Left lung (tissue), 10 donors: ENCODE data around the gene CELF6. TPM values are rescaled to one million over a fixed set of nuclear protein-coding genes. Genes with fewer than 3 reads are reported as not detected.

Experiments
- ATAC-seq: fragments of 200-7000 bp; cut with Tn5 transposase; one replicate; pipeline ENCODE4 v1.9.1; 2020; ENCODE audit warnings: moderate library complexity
- DNase-seq, 4 donors: peaks; one replicate each; pipeline ENCODE4 v3.0.0-alpha.2; 2013 to 2020
- H3K27ac ChIP-seq, 2 donors: fragments of 200-600 bp; sonication (generic) in 1 of 2; one replicate each; pipeline versions ENCODE4 v1.5.0 to v1.8.0; 2020 to 2021
- H3K27me3 ChIP-seq, 2 donors: fragments of 200-600 bp; sonication (generic) in 1 of 2; one replicate each; pipeline versions ENCODE4 v1.5.0 to v1.8.0; 2020 to 2021
- H3K36me3 ChIP-seq, 2 donors: fragments of 200-600 bp; sonication (generic) in 1 of 2; one replicate each; pipeline versions ENCODE4 v1.5.0 to v1.8.0; 2020 to 2021
- H3K4me1 ChIP-seq, 2 donors: fragments of 200-600 bp; one replicate each; pipeline ENCODE4 v1.8.0; 2021
- H3K4me3 ChIP-seq, 2 donors: fragments of 200-600 bp; sonication (generic) in 1 of 2; one replicate each; pipeline versions ENCODE4 v1.5.0 to v1.8.0; 2020 to 2021; ENCODE audit warnings: mild to moderate bottlenecking in 1 of 2
- H3K9me3 ChIP-seq, 2 donors: fragments of 200-600 bp; sonication (generic) in 1 of 2; one replicate each; pipeline versions ENCODE4 v1.5.0 to v1.8.0; 2020 to 2021
- CTCF ChIP-seq, 2 donors: fragments of 200-600 bp; sonication (generic) in 1 of 2; IDR thresholded peaks; one replicate each; pipeline versions ENCODE4 v1.5.0 to v1.8.0; 2021; ENCODE audit warnings: antibody characterized with exemption in 2 of 2
- intact Hi-C, 2 donors: fragments of 100-400 bp; cut with DNase I; formaldehyde crosslinking; loops; one replicate each; pipeline versions ENCODE4 v1.11.2 to v1.14.2; 2022
- polyA plus RNA-seq, 6 donors: library from polyadenylated mRNA; unstranded; fragments of 120-200 nt; gene quantifications; one replicate each; pipeline ENCODE4 v1.2.1, GENCODE V29; 2013; ENCODE audit not compliant: insufficient read length in 6 of 6
- total RNA-seq, 2 donors: library from RNA; stranded (reverse); fragmentation: NEBNext Ultra II Directional; extraction: Animal tissue kit (Norgen Biotek cat#: 25700); gene quantifications; one replicate each; pipeline ENCODE4 v1.2.1, GENCODE V29; 2021
- donor health status: DM: no; HTN: yes; CAD: no.
- donor health status: DM: no; HTN: no; CAD: no.

CELF6 gene
- total and polyA plus RNA-seq, 8 donors, result 1.3 to 4.7 (median 3.3) TPM

- Histone ChIP-seq H3K4me1 (no peaks in the 10 kb centered on the region), H3K27ac (no peak overlapping the region), H3K4me3 (no peak overlapping the region), H3K36me3 (no peaks in the 10 kb centered on the region), H3K27me3 (no peaks in the 10 kb centered on the region), H3K9me3 (no peaks in the 10 kb centered on the region)
- no peak for DNase-seq
- TF ChIP-seq CTCF (IDR thresholded peaks at IDR 0.05), result no peak
- intact Hi-C loops, result no loop called here
- ATAC-seq, result no peak
Observed at GRCh38 chr15:72302955-72303354, 17.0 kb downstream of the CELF6 start.

- Histone ChIP-seq H3K36me3 (no peaks in the 10 kb centered on the region), H3K4me3 (no peak overlapping the region), H3K4me1 (no peaks in the 10 kb centered on the region), H3K9me3 (no peaks in the 10 kb centered on the region), H3K27ac (no peak overlapping the region), H3K27me3 (no peaks in the 10 kb centered on the region)
- intact Hi-C loops, result loop anchor here in 1 of 2 donors (10.0 kb wide), 1 partner anchor 85 kb away; no protein-coding TSS in a partner anchor
- TF ChIP-seq CTCF (IDR thresholded peaks at IDR 0.05), result no peak
- DNase-seq, result peak in 1 of 4 donors; percentile 72
- ATAC-seq, result no peak
Observed at GRCh38 chr15:72289597-72290325, 30.2 kb downstream of the CELF6 start.

- H3K27me3 ChIP-seq, result no peaks in the 10 kb centered on the region
- H3K4me1 ChIP-seq, result no peaks in the 10 kb centered on the region
- no peaks in the 10 kb centered on the region for H3K36me3 ChIP-seq
- H3K4me3 ChIP-seq, result no peak overlapping the region
- intact Hi-C loops, result loop anchor here in 1 of 2 donors (10.0 kb wide), 1 partner anchor 84 kb away; no protein-coding TSS in a partner anchor
- no peak for TF ChIP-seq CTCF (IDR thresholded peaks at IDR 0.05)
- H3K9me3 ChIP-seq, result no peaks in the 10 kb centered on the region
- H3K27ac ChIP-seq, result no peak overlapping the region
- ATAC-seq, result no peak
- peak in 1 of 4 donors; percentile 79 for DNase-seq
Observed at GRCh38 chr15:72288796-72289596, 31.0 kb downstream of the CELF6 start.

- intact Hi-C loops, result loop anchor here in 1 of 2 donors (10.0 kb wide), 1 partner anchor 81 kb away; no protein-coding TSS in a partner anchor
- peak in 3 of 4 donors; percentile 28 to 85 (median 54) for DNase-seq
Observed at GRCh38 chr15:72285927-72286516, 33.9 kb downstream of the CELF6 start.

More at GRCh38 chr15:72285927-72286516, 33.9 kb downstream of the CELF6 start:
- peak; percentile 45 to 67 for TF ChIP-seq CTCF (IDR thresholded peaks at IDR 0.05)
- ATAC-seq, result peak; percentile 95
- Histone ChIP-seq H3K9me3 (no peaks in the 10 kb centered on the region), H3K36me3 (no peaks in the 10 kb centered on the region), H3K4me1 (no peaks in the 10 kb centered on the region), H3K27ac (no peak overlapping the region), H3K27me3 (no peaks in the 10 kb centered on the region), H3K4me3 (no peak overlapping the region)
